Activated T-helper 17 cell treated with anti-CD3 and anti-CD28 coated beads, Interleukin-2, amount 50 U/mL, for 72 hours (primary cell): ENCODE data around the gene MIX23. TPM values are rescaled to one million over a fixed set of nuclear protein-coding genes. Genes with fewer than 3 reads are reported as not detected.

Experiments
- ATAC-seq: fragments of 150-1000 bp; cut with Tn5 transposase; replicated peaks from 2 replicates; pipeline ENCODE4 v1.10.0; 2021; ENCODE audit warnings: mild to moderate bottlenecking, moderate library complexity
- H3K27ac Mint-ChIP-seq: one replicate; pipeline ENCODE4 v1.8.0; 2022; ENCODE audit warnings: mixed read lengths
- H3K27me3 Mint-ChIP-seq: one replicate; pipeline ENCODE4 v1.8.0; 2022; ENCODE audit warnings: mixed read lengths
- H3K36me3 Mint-ChIP-seq: one replicate; pipeline ENCODE4 v1.8.0; 2022; ENCODE audit warnings: low read depth, mild to moderate bottlenecking, mixed read lengths
- H3K4me1 Mint-ChIP-seq: one replicate; pipeline ENCODE4 v1.8.0; 2022; ENCODE audit warnings: mixed read lengths
- H3K4me3 Mint-ChIP-seq: one replicate; pipeline ENCODE4 v1.8.0; 2022; ENCODE audit warnings: mild to moderate bottlenecking, mixed read lengths
- H3K9me3 Mint-ChIP-seq: one replicate; pipeline ENCODE4 v1.8.0; 2022; ENCODE audit warnings: mixed read lengths
- total RNA-seq, 2 donors: library from RNA; stranded (reverse); gene quantifications; one replicate each; pipeline ENCODE4 v1.2.3, GENCODE V29; 2022

Gene MIX23
- total RNA-seq, 2 donors from 2014 or later, result 59.7 to 97.8 TPM

DNA sequence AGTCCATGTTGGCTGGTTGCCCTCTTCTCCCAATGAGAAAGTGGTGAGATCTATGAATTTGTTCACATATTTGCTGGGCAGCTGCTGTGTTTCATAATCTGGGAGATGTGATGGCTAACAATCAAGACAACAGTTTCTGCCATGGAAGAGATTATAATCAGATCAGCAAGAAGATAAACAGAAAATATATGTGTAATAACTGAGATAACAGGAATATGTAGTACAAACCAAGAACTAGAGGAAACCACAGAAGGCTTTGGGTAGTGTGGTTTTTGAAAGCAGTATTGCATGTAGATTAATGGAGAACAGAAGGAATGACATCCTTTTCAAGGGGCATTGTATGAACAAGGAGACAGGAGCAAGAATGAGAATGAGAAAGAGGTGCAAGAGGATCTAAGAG is 70.2 kb downstream of the MIX23 start:
- Mint-ChIP-seq H3K27me3 (no peaks in the 10 kb centered on the region), H3K4me1 (peaks cover 6% of the 10 kb centered on the region), H3K9me3 (no peaks in the 10 kb centered on the region), H3K4me3 (no peak overlapping the region), H3K27ac (no peak overlapping the region), H3K36me3 (no peaks in the 10 kb centered on the region)
- no peak for ATAC-seq

DNA sequence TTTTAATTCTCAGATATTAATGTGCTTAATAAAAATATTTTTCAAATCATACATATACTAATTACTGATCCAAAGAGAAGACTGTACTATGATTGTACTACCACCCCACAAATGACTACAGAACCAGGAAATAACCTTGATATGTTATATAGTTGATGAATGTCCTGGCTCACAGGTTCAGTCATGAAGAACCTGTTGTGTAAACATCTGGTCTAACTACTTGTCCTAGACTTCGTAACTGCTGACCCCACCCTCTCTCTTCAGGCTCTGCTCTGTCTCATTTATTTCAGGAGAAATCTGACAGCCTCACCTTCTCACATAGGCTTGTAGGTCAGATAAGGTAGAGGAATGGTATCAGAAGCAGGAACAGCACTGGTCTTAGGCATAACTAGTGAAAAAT is 72.7 kb downstream of the MIX23 start:
- no peaks in the 10 kb centered on the region for H3K27me3 Mint-ChIP-seq
- H3K4me1 Mint-ChIP-seq, result peaks cover 6% of the 10 kb centered on the region
- H3K36me3 Mint-ChIP-seq, result no peaks in the 10 kb centered on the region
- no peak overlapping the region for H3K27ac Mint-ChIP-seq
- no peaks in the 10 kb centered on the region for H3K9me3 Mint-ChIP-seq
- no peak for ATAC-seq
- H3K4me3 Mint-ChIP-seq, result no peak overlapping the region

Other genes starting within 250 kb of the MIX23 start
- 1 to 10 TPM in 1 of 2 donors, under 1 TPM in 1; 0.82 to 3.9 TPM for gene CASR, start 199.6 kb downstream of the MIX23 start, total RNA-seq
- gene CSTA, start 58.0 kb downstream of the MIX23 start, total RNA-seq, result not detected
- 100 to 1,000 TPM; 113 to 179 TPM for gene FAM162A, start 951 bp upstream of the MIX23 start, total RNA-seq
- 1 to 10 TPM; 2.3 to 4.0 TPM for gene WDR5B, start 32.8 kb upstream of the MIX23 start, total RNA-seq
- 10 to 100 TPM; 29.2 to 47.9 TPM for gene KPNA1, start 131.7 kb upstream of the MIX23 start, total RNA-seq
- gene PARP9, start 181.1 kb upstream of the MIX23 start, total RNA-seq, result 10 to 100 TPM; 25.2 to 35.1 TPM
- 10 to 100 TPM; 26.0 to 44.0 TPM for gene DTX3L, start 181.1 kb upstream of the MIX23 start, total RNA-seq
- gene PARP15, start 194.4 kb upstream of the MIX23 start, total RNA-seq, result 10 to 100 TPM; 15.0 to 17.6 TPM